ENCODE data around the gene DIAPH2. TPM values are rescaled to one million over a fixed set of nuclear protein-coding genes. Genes with fewer than 3 reads are reported as not detected.

DIAPH2 gene
- total and polyA plus RNA-seq, 9 of the 15 experiments (the other 6 are each of a cell fraction or from before 2014, with no cell fraction given): 0.01 to 0.18 (median 0.07) TPM; not detected in 1

DNA sequence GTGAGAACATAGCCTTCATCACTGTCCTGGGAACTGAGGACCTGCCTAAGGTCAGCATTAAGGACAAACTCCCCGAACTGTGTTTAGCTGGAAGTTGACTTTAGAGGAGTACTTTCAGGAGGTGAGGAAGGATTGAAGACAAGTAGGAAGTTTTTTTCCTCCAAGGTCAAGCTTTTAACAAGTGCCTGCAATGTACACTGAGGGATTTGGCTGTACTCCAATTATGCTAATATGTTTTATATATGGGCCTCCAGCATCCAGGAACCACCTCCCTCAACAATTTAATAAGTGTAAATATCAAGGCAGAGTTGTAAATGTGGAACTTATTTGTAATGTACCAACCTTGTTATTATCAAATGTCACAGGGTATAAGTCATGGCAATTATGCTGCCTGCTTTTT is 925.3 kb downstream of the DIAPH2 start:
- Histone ChIP-seq H3K9me1 (ENCODE audit: control insufficient read depth, insufficient read depth, low read length) (no peaks in the 10 kb centered on the region), H3K79me2 (ENCODE audit: control insufficient read depth, insufficient read depth, low read length) (no peaks in the 10 kb centered on the region), H4K20me1 (replicated peaks; ENCODE audit: control insufficient read depth, insufficient read depth, low read length) (no peaks in the 10 kb centered on the region), H3K9me3 (replicated peaks; ENCODE audit: control insufficient read depth, insufficient read depth, low read depth, low read length) (no peaks in the 10 kb centered on the region), H3K4me1 (replicated peaks in 1 of 2; ENCODE audit: control insufficient read depth in 2 of 2, insufficient read depth in 2 of 2, low read length in 2 of 2) (no peaks in the 10 kb centered on the region), H3K27ac (ENCODE audit: extremely low read depth, low read depth, low read length) (no peak overlapping the region), H2AFZ (ENCODE audit: low read depth, low read length) (no peak overlapping the region), H3K4me2 (ENCODE audit: insufficient read depth, low read length) (no peak overlapping the region), H3K9ac (ENCODE audit: insufficient read depth in 1 of 2, low read depth in 2 of 2, low read length in 2 of 2) (no peak overlapping the region), H3K36me3 (ENCODE audit: control insufficient read depth, insufficient read depth, low read length) (no peaks in the 10 kb centered on the region), H3K4me3 (no peak overlapping the region), H3K27me3 (ENCODE audit: control insufficient read depth in 2 of 2, insufficient read depth in 2 of 2, low read length in 2 of 2) (no peaks in the 10 kb centered on the region)
- FAIRE-seq: no peak
- no TSS peak for BruUV-seq (replicated peaks)
- POLR2A ChIA-PET: no interaction called here
- CTCF ChIA-PET (ENCODE audit: low intra/inter-chr PET ratio): no interaction called here
- DNase-seq (ENCODE audit: extremely low read depth in 1 of 4, low spot score in 3 of 4): no peak
- intact Hi-C loops (cut with micrococcal nuclease) (no loop called here), in situ Hi-C loops (cut with MboI) (no loop called here)
- no peak for ATAC-seq
- 0% methylated on average over 1 of the region's 1 CpG for WGBS (ENCODE audit: insufficient coverage, low coverage, missing lambda C conversion rate)
- TF ChIP-seq RBM22 (IDR thresholded peaks at IDR 0.05; ENCODE audit: low read depth, low read length, poor library complexity, severe bottlenecking) (no peak), ZNF217 (CRISPR knock-in tag; IDR thresholded peaks at IDR 0.05) (no peak), MTA1 (IDR thresholded peaks at IDR 0.05; ENCODE audit: borderline replicate concordance) (no peak), MTF1 (CRISPR knock-in tag; IDR thresholded peaks at IDR 0.05; ENCODE audit: borderline replicate concordance) (no peak), ZNF57 (CRISPR knock-in tag; IDR thresholded peaks at IDR 0.05) (no peak), ZNF586 (CRISPR knock-in tag; conservative IDR thresholded peaks at IDR 0.05) (no peak)
- TF ChIP-seq, protein P1, sequence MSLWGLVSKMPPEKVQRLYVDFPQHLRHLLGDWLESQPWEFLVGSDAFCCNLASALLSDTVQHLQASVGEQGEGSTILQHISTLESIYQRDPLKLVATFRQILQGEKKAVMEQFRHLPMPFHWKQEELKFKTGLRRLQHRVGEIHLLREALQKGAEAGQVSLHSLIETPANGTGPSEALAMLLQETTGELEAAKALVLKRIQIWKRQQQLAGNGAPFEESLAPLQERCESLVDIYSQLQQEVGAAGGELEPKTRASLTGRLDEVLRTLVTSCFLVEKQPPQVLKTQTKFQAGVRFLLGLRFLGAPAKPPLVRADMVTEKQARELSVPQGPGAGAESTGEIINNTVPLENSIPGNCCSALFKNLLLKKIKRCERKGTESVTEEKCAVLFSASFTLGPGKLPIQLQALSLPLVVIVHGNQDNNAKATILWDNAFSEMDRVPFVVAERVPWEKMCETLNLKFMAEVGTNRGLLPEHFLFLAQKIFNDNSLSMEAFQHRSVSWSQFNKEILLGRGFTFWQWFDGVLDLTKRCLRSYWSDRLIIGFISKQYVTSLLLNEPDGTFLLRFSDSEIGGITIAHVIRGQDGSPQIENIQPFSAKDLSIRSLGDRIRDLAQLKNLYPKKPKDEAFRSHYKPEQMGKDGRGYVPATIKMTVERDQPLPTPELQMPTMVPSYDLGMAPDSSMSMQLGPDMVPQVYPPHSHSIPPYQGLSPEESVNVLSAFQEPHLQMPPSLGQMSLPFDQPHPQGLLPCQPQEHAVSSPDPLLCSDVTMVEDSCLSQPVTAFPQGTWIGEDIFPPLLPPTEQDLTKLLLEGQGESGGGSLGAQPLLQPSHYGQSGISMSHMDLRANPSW (CRISPR knock-in tag; IDR thresholded peaks at IDR 0.05): no peak
- TF ChIP-seq, protein P2, sequence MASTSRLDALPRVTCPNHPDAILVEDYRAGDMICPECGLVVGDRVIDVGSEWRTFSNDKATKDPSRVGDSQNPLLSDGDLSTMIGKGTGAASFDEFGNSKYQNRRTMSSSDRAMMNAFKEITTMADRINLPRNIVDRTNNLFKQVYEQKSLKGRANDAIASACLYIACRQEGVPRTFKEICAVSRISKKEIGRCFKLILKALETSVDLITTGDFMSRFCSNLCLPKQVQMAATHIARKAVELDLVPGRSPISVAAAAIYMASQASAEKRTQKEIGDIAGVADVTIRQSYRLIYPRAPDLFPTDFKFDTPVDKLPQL (IDR thresholded peaks at IDR 0.05; ENCODE audit: extremely low read depth, insufficient read length): no peak
- TF ChIP-seq, protein P3, sequence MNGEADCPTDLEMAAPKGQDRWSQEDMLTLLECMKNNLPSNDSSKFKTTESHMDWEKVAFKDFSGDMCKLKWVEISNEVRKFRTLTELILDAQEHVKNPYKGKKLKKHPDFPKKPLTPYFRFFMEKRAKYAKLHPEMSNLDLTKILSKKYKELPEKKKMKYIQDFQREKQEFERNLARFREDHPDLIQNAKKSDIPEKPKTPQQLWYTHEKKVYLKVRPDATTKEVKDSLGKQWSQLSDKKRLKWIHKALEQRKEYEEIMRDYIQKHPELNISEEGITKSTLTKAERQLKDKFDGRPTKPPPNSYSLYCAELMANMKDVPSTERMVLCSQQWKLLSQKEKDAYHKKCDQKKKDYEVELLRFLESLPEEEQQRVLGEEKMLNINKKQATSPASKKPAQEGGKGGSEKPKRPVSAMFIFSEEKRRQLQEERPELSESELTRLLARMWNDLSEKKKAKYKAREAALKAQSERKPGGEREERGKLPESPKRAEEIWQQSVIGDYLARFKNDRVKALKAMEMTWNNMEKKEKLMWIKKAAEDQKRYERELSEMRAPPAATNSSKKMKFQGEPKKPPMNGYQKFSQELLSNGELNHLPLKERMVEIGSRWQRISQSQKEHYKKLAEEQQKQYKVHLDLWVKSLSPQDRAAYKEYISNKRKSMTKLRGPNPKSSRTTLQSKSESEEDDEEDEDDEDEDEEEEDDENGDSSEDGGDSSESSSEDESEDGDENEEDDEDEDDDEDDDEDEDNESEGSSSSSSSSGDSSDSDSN (IDR thresholded peaks at IDR 0.05; ENCODE audit: borderline replicate concordance in 1 of 2, low read depth in 2 of 2, low read length in 2 of 2): no peak
- TF ChIP-seq, protein P4, sequence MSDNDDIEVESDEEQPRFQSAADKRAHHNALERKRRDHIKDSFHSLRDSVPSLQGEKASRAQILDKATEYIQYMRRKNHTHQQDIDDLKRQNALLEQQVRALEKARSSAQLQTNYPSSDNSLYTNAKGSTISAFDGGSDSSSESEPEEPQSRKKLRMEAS (CRISPR knock-in tag; IDR thresholded peaks at IDR 0.05): no peak
